HPDE6-E6E7 (cell line): Measurements from ENCODE around the gene PRL.

Experiments used
- DNase-seq: peaks from one replicate; pipeline ENCODE4 v3.0.0; 2011; ENCODE audit warnings: missing footprints; ENCODE audit errors: extremely low spot score

Gene PRL

GRCh38 chr6:22295145-22295544, 1.7 kb downstream of the PRL start:
- DNase-seq = no peak

GRCh38 chr6:22294301-22294700, 2.5 kb downstream of the PRL start:
- no peak for DNase-seq

- DNase-seq = no peak
Measured at GRCh38 chr6:22290045-22290444, 6.8 kb downstream of the PRL start.

DNA sequence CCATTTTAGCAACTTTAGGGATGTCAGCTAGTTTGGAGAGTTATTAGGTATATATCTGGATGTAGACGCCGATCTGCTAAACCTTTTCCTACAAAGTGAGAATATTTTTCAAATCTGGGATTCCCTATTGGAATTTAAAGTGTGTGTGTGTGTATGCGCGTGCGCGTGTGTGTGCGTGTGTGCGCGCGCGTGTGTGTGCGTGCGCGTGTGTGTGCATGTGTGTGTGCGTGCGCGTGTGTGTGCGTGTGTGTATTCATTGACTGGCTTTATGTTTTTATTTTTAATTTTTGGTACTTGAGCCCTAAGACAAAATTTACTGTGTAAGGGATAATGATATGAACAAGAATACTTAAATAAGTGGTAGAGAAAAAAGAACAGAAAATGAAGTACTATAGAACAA, 8.1 kb downstream of the PRL start:
- DNase-seq = no peak

DNA sequence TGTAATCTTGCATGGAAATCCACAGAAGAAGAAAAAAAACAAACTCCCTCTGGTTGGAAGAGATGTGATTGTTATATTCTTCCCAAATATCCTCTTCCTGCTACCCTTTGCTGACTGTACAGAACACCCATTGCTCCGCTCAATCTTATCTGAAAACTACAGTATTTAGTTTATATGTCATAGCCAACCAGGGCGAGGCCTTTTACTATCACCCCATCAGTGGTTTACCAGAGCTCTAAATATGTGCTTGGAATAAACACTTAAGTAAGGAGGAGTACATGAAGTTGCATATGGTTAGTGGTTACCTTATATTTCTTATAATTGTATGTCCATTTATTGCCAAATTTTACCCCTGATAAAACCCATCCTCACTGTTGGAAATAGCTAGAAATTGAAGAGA, 12.2 kb downstream of the PRL start:
- DNase-seq = no peak

DNA sequence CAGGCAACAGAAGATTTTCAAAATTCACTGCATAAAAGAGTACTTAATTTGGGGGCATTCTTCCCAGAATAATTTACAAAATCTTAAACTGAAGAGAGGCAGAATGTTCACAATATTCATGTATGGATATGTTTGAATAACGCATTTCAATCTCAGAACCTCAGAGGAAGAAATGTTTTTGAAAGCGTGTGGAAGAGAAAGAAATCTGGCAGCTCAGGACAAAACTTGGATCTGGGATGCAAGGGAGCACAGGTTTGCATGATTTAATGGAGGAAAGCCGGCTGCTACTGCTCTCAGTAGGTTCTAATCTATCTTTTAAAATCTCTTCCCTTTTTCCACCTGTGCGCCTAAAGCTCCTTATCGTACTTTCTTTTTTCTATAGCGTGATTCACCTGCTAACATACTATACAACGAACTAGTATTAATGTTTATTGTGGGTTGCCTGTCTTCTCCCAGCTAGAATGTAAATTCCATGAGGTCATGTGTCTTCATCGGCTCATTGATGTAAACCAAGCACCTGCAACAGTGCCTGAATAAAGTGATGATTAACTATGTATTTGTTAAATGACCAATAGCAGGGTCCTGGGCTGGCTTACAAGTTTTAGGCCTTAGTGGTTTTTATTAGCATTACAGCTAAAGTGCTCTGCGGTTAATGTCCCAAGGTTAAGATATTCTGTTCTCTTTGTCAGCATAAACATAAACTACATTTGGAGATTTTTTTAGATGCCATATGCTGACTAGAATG, 15.3 kb downstream of the PRL start:
- DNase-seq = no peak

- DNase-seq = no peak
Measured at GRCh38 chr6:22279427-22279826, 17.4 kb downstream of the PRL start.

- DNase-seq = no peak
Measured at GRCh38 chr6:22271081-22271480, 25.8 kb downstream of the PRL start.

DNA sequence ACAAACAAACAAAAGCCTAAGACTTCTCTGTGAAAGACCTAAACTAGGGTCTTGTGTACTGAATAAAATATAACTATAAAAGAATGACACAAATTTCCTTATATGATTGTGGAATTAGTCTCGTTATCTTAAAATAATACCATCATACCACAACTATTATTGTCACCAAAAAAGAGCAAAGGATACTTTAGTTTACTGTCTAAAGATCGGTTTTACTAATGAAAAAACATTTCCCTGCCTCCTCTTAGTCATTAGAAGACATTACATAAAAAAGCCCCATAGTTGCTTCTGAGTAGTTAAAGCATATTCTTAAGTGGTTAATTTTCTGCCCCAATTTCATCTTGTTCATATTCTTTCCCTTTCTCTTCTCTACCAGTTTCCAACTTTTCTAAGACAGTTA, 33.1 kb downstream of the PRL start:
- no peak for DNase-seq

DNA sequence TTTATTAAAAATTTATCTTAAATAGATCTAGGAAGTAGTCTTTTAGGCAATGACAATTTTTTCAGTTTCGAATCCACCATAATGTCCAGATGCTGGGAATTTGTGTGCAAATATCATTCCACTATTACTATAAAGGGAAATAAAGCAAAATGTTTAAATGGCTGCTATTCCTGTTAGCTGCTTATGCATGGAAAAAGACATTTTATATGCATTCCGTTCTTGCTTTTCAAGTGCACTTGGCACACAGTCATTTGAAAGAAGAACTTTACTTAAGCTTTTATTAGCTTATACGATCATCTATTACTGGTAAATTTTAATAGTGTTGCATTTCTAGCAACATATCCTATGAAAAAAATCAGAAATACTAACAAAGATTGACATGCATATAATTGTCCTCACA, 42.0 kb downstream of the PRL start:
- no peak for DNase-seq

DNA sequence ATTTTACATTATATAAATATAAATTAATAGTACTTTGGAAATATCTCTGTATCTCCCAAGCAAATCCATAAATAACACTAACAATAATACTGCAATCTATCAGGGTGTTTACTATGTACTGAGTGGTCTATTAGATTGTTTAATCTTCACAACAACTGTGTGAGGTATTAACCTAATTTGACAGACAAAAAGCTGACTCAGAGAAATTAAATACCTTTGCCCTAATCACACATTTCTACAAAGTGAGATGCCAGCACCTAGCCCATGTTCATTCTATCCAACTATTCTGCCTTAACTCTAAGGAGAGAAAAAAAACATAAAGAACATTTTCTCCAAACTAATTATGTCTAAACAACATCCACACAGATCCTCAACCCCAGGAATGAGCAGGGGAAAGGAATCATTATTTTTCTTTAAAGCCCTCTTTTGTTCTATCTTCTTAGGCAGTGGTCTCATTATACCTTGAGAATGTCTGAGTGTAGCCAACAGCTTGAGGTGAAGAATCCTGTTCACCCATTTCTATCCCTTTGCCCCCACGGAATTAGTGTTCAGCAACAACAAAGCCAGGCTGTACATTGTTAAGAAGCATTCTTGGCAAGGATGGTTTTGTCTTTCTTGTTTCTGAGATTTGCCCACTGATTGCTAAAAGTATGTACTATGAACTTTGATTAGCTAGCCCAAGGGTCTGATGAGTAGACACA, 42.7 kb downstream of the PRL start:
- no peak for DNase-seq

- DNase-seq = peak; percentile 33
Measured at GRCh38 chr6:22251348-22251747, 45.5 kb downstream of the PRL start.

DNA sequence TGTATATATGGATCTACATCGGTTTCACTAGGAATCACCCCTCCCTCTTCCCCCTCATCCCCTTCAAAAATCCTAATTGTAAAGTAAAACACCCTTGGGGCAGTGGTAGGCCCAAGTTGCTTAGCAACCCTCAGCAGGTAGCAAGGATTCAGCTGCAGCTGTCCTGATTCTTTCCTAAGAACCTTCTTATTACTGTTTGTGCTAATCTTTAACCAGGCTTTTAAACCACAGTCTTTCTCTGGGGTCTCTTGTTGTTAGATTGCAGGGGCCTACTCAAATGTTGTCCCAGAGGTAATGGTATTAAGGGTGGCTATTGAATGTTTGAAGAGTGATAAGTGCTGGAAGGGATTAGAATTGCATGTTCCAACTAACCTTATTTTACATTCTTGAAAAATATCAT, 46.4 kb downstream of the PRL start:
- DNase-seq = no peak

GRCh38 chr6:22249711-22250350, 47.0 kb downstream of the PRL start:
- DNase-seq = no peak

GRCh38 chr6:22248513-22249308, 48.1 kb downstream of the PRL start:
- no peak for DNase-seq

DNA sequence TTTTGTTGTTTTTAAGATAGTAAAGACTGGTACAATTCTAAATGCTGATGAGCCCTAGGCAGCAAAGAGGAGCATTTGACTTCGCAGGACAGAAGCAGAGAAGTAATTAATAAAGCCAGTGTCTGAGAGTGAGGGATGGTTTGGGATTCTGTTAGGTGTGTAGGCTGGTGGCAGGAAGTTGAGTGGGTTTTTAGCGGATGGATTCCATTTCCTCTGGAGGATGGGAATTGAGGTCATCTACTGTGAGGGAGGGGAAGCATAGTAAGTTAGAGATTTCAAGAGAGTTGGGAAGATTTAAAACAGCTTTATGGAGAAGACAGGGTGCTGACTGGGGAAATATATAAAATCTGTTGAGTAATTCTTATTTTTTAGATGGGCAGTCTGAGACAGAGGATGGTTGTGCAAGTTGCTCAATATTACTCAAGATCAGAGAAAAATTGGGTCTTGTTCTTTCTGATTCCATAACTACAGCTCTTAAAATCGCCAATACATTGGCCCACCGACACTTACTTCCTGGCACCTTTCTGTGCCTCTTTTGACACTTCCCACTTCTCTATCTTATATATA, 48.8 kb downstream of the PRL start:
- DNase-seq = no peak

DNA sequence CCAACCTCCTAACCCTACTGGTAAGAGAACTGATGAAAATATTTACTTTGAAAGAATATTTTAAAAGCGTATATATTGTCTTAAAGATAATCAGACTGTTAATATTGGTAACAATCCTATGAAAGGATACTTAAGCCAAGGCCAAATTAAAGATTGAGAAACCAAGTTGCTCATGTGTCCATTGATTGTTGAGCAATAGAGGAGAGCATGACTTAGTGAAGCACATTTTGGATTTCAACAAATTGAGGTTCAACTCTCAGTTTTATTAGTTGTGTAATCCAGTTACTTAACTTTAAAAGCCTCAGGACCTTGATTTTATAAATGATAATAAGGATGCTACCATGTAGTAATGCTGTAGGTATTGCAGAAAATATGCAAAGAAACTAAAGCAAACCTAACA, 56.8 kb downstream of the PRL start:
- no peak for DNase-seq

GRCh38 chr6:22239261-22239921, 57.4 kb downstream of the PRL start:
- DNase-seq = no peak

DNA sequence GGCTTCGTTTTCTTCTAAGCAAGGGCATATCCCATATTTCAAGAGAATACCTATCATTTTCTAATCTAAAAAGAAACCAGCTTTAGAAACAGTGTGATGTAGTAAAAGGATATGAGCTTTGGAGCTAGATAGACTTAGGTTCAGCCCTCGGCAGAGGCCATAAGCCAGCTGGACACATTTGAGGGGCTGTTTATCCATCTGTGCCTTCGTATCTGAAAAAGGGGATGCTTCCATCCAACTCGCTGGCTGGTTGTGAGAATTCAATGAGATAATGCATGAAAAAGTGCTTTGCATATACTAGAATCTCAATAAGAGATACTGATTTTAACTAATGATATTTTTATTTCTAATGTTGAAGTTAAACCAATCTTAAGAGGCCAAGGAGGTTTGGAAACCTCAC, 58.0 kb downstream of the PRL start:
- no peak for DNase-seq

GRCh38 chr6:22237526-22237925, 59.3 kb downstream of the PRL start:
- no peak for DNase-seq
